ENCODE measurements around the gene PPIL4.
"Not testable (repeated sequence)": the region's sequence is repeated elsewhere in the genome, so short reads cannot be mapped to it uniquely, and the experiment has no call there.

The PPIL4 gene

GRCh38 chr6:149471801-149472200 is 74.0 kb downstream of the PPIL4 start:
- Mint-ChIP-seq H3K9me3 (no peaks in the 10 kb centered on the region), H3K27ac (no peak overlapping the region), H3K4me3 (no peak overlapping the region), H3K36me3 (ENCODE audit: low read depth) (no peaks in the 10 kb centered on the region), H3K27me3 (ENCODE audit: low read depth) (peaks cover 31% of the 10 kb centered on the region), H3K4me1 (peaks cover 8% of the 10 kb centered on the region)
- TF ChIP-seq CTCF (IDR thresholded peaks at IDR 0.05; ENCODE audit: unreplicated experiment in 3 of 3): no peak

- Mint-ChIP-seq H3K4me3 (no peak overlapping the region), H3K4me1 (peaks cover 8% of the 10 kb centered on the region), H3K36me3 (ENCODE audit: low read depth) (no peaks in the 10 kb centered on the region), H3K9me3 (no peaks in the 10 kb centered on the region), H3K27ac (no peak overlapping the region), H3K27me3 (ENCODE audit: low read depth) (peaks cover 31% of the 10 kb centered on the region)
- no peak for TF ChIP-seq CTCF (IDR thresholded peaks at IDR 0.05; ENCODE audit: unreplicated experiment in 3 of 3)
Observed at GRCh38 chr6:149470948-149471347, 74.9 kb downstream of the PPIL4 start.

- no peak overlapping the region for H3K4me3 Mint-ChIP-seq
- TF ChIP-seq CTCF (IDR thresholded peaks at IDR 0.05; ENCODE audit: unreplicated experiment in 3 of 3): no peak
- no peaks in the 10 kb centered on the region for H3K36me3 Mint-ChIP-seq (ENCODE audit: low read depth)
- H3K27ac Mint-ChIP-seq: no peak overlapping the region
- peaks cover 1% of the 10 kb centered on the region for H3K4me1 Mint-ChIP-seq
- H3K9me3 Mint-ChIP-seq: no peaks in the 10 kb centered on the region
- peaks cover 34% of the 10 kb centered on the region for H3K27me3 Mint-ChIP-seq (ENCODE audit: low read depth)
Observed at GRCh38 chr6:149468179-149468578, 77.7 kb downstream of the PPIL4 start.

GRCh38 chr6:149467265-149467664 is 78.6 kb downstream of the PPIL4 start:
- Mint-ChIP-seq H3K27ac (no peak overlapping the region), H3K4me3 (no peak overlapping the region), H3K27me3 (ENCODE audit: low read depth) (peaks cover 25% of the 10 kb centered on the region), H3K9me3 (no peaks in the 10 kb centered on the region), H3K4me1 (no peaks in the 10 kb centered on the region), H3K36me3 (ENCODE audit: low read depth) (no peaks in the 10 kb centered on the region)
- TF ChIP-seq CTCF (IDR thresholded peaks at IDR 0.05; ENCODE audit: unreplicated experiment in 3 of 3): no peak

GRCh38 chr6:149464411-149464810 is 81.4 kb downstream of the PPIL4 start:
- Mint-ChIP-seq H3K4me1 (no peaks in the 10 kb centered on the region), H3K9me3 (no peaks in the 10 kb centered on the region), H3K27me3 (ENCODE audit: low read depth) (peaks cover 24% of the 10 kb centered on the region), H3K27ac (no peak overlapping the region), H3K36me3 (ENCODE audit: low read depth) (no peaks in the 10 kb centered on the region), H3K4me3 (no peak overlapping the region)
- TF ChIP-seq CTCF (IDR thresholded peaks at IDR 0.05; ENCODE audit: unreplicated experiment in 3 of 3): no peak

GRCh38 chr6:149463781-149464180 is 82.1 kb downstream of the PPIL4 start:
- no peak overlapping the region for H3K4me3 Mint-ChIP-seq
- H3K36me3 Mint-ChIP-seq (ENCODE audit: low read depth): no peaks in the 10 kb centered on the region
- no peaks in the 10 kb centered on the region for H3K9me3 Mint-ChIP-seq
- H3K27ac Mint-ChIP-seq: no peak overlapping the region
- H3K4me1 Mint-ChIP-seq: no peaks in the 10 kb centered on the region
- peaks cover 29% of the 10 kb centered on the region for H3K27me3 Mint-ChIP-seq (ENCODE audit: low read depth)
- no peak for TF ChIP-seq CTCF (IDR thresholded peaks at IDR 0.05; ENCODE audit: unreplicated experiment in 3 of 3)

GRCh38 chr6:149462712-149463111 is 83.1 kb downstream of the PPIL4 start:
- H3K4me3 Mint-ChIP-seq; H3K27ac Mint-ChIP-seq; H3K4me1 Mint-ChIP-seq; H3K9me3 Mint-ChIP-seq; H3K36me3 Mint-ChIP-seq (ENCODE audit: low read depth): not testable (repeated sequence)
- peaks cover 20% of the 10 kb centered on the region for H3K27me3 Mint-ChIP-seq (ENCODE audit: low read depth)

Measured in nephron (organoid).